GM12874 (cell line): ENCODE measurements around the gene FBXW8.

Source experiments
- TF ChIP-seq, protein P1 (sequence below): IDR thresholded peaks from 2 replicates; pipeline ENCODE4 v1.5.1; 2011; ENCODE audit warnings: low read depth, mild to moderate bottlenecking, control low read depth, low read length, moderate library complexity; ENCODE audit not compliant: insufficient read depth

The FBXW8 gene

GRCh38 chr12:116996621-116997020 lies 85.9 kb downstream of the FBXW8 start:
- TF ChIP-seq, protein P1, sequence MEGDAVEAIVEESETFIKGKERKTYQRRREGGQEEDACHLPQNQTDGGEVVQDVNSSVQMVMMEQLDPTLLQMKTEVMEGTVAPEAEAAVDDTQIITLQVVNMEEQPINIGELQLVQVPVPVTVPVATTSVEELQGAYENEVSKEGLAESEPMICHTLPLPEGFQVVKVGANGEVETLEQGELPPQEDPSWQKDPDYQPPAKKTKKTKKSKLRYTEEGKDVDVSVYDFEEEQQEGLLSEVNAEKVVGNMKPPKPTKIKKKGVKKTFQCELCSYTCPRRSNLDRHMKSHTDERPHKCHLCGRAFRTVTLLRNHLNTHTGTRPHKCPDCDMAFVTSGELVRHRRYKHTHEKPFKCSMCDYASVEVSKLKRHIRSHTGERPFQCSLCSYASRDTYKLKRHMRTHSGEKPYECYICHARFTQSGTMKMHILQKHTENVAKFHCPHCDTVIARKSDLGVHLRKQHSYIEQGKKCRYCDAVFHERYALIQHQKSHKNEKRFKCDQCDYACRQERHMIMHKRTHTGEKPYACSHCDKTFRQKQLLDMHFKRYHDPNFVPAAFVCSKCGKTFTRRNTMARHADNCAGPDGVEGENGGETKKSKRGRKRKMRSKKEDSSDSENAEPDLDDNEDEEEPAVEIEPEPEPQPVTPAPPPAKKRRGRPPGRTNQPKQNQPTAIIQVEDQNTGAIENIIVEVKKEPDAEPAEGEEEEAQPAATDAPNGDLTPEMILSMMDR = no peak

GRCh38 chr12:116999066-116999465 lies 88.3 kb downstream of the FBXW8 start:
- TF ChIP-seq, protein P1 = no peak

DNA sequence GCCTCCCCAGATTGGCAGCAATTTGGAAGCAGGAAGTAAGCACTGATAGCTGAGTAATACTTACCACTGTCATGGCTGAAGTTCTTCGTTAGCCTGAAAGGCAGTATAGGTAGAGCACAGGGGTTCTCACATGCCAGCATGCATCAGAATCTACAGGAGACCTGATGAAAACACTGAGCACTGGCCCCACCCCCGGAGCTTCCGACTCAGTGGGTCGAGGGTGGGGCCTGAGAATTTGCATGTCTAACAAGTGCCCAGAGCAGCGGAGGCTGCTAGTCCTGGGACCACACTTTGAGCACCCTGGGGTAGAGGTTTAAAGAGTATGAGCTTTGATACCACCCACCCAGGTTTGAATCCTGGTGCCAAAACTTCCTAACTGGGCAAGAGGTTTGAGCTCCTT lies 89.6 kb downstream of the FBXW8 start:
- TF ChIP-seq, protein P1 = no peak

DNA sequence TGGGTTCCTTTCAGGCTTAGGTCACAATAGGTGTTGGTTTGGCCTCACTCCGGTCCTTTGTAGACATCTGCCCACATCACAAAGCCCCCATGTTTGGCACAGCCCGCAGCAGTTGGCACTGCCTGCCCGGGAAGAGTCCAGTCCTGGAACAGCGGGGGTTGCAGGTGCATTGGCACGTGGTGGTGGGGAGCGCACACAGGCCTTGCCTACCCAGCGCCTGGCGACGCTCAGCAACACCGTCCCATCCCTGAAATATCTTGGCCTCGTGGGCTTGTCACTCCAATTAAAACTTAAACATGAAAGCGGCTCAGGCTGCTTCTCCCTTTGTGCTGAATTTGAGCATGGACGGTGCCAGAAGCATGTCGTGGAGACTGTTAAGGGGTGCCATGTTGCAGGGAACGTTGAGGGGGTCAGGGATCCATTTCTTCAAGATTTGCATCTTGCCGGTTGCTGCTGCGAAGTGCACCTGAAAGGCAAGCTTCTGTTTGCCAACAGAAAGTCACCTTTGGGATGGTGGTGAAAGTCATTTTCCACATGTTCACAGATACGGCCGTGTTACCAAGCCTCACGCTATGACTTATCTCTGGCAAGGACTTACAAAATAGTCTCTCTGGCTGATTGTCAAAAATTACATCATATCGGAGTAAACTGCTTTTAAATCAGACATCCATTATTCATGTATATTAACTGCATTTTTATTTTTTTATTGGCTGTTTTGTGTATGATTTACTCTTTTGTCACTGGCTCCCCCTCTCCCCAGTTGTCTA lies 91.5 kb downstream of the FBXW8 start:
- TF ChIP-seq, protein P1 = no peak

- TF ChIP-seq, protein P1 = no peak
These were observed 93.2 kb downstream of the FBXW8 start for GRCh38 chr12:117003883-117004404.

DNA sequence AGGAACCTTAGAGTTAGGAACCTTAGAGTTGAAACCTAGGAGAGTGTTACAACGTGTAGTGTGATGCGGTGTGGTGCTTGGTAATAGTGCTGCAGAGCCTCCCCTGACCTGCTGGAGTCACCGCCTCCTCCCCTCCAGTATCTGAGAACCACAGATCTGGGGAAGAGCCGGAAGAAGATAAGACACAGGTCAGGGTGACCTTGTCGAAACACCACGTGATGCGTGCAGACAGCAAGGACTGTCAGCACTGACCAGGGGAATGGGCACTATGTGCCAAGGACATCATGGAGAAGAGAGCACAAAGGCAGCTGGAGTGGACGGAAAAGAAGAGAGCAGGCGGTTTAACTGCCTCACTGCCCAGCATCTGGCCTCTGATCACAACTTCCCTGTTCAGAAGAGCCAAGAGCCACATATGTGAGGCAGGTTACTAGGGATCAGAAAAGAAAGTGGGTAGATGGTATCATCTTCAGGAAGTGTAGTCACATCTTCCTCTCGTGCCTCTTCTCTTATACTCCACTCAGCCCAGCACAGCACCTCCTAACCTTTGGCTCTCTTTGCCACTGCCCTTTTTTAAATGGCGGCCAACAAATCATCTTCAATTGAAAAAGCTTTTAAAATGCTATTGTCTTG lies 94.8 kb downstream of the FBXW8 start:
- TF ChIP-seq, protein P1 = no peak

DNA sequence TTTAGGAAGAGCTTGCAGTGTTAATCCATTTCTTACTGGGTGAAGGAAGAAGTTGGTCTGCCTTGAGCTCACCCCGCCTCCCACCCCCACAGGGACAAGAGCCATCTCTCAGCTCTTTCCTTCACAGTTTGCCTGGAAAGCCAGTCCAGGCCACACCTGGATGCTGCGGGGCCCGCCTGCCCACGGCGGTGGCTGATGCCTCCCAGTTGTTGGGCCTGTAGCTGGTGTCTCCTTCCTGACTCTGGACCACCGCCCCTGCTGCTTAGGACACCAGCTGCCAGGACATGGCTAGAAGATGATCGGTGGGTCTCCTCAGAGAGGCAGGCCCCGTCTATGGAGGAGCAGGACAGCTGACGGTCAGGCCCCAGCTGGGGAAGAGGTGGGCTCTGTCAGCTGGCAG lies 95.6 kb downstream of the FBXW8 start:
- TF ChIP-seq, protein P1 = no peak
